Esophagus squamous epithelium (tissue), 4 donors: Measurements from ENCODE around the gene USH2A.

ENCODE experiments used
- CTCF ChIP-seq, 6 experiments: fragments of 450-650 bp in 4 of 6; fragments of 200-600 bp in 2 of 6; sonication (generic) in 2 of 6; IDR thresholded peaks; one replicate each; pipeline ENCODE4 v1.5.1; 2016 to 2019; ENCODE audit warnings: antibody characterized with exemption in 6 of 6, mild to moderate bottlenecking in 4 of 6, moderate library complexity in 4 of 6
- POLR2A ChIP-seq, 4 donors: fragments of 450-650 bp; IDR thresholded peaks; one replicate each; pipeline ENCODE4 v1.6.1; 2017; ENCODE audit warnings: antibody characterized with exemption in 4 of 4, mild to moderate bottlenecking in 4 of 4, moderate library complexity in 3 of 4

DNA sequence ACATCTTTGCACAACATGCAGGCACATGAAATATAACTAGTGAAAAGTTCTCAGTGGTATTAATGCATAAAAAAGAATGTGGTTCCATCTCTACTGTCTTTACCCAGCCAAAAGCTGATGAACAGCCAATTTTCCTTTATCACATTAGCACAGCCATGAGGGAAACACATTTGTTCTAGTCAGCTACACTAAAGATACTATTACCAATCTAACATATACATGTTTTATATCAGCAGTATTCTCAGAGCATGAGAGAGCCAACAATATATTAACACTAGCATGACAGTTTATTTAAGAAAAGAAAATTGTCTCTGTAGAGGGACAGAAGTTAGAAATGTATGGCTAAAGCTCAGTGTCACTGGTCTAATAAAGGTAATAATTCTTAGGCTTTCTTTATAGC, 56.3 kb downstream of the USH2A start:
- TF ChIP-seq CTCF (IDR thresholded peaks at IDR 0.05) (no peak), POLR2A (IDR thresholded peaks at IDR 0.05) (no peak)
